ENCODE results near the gene FOSL1. TPM values are rescaled to one million over a fixed set of nuclear protein-coding genes. Genes with fewer than 3 reads are reported as not detected.

Gene FOSL1
- total RNA-seq, 1 experiment from 2014 or later, result 33.7 TPM

DNA sequence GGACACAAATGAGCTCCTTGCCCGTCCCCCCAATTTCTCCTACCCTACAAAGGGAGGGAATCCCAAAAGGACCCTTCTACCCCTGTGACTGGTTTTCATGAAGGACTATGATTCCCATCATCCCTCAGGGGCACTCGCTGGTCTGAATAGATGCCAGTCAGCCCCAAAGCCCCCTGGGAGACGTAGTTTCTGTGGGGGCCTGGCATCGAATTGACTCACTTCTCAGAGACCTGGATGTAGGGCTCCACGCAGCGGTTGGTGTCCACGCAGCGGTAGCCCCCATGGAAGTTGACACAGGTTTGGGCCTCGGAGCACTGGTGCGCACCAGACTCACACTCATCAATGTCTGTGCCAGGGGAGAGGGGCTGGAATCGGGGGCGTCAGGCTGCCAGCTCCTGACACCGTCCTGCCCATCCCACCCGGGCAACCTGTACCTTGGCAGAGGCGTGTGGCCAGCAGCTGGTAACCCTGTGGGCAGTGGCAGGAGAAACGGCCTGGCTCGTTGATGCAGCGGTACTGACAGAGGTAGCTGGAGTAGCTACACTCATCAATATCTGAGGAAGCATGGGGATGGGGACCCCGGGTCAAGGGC lies 32.0 kb downstream of the FOSL1 start:
- Mint-ChIP-seq H3K27ac (no peak overlapping the region), H3K27me3 (ENCODE audit: low read depth) (peaks cover 7% of the 10 kb centered on the region), H3K4me1 (peaks cover 14 to 18% of the 10 kb centered on the region in 2 experiments), H3K4me3 (peak overlapping the region; percentile 77 to 90), H3K9me3 (no peaks in the 10 kb centered on the region; a peak in 1 of 5 replicates), H3K36me3 (ENCODE audit: insufficient read depth in 1 of 3, low read depth in 3 of 3) (peaks cover 12 to 26% (median 26%) of the 10 kb centered on the region in 3 experiments; a peak in 6 of 7 replicates)
- Histone ChIP-seq H4K91ac (ENCODE audit: insufficient read length, low read depth, low read length) (no peak overlapping the region), H3K27me3 (ENCODE audit: insufficient read depth, low read length) (peaks cover 3% of the 10 kb centered on the region; the same call in 1 of the 2 replicates), H3K18ac (ENCODE audit: insufficient read length, low read depth, low read length) (no peak overlapping the region), H3T11ph (ENCODE audit: low read length) (no peak overlapping the region), H2BK12ac (ENCODE audit: insufficient read length, low read depth, low read length) (no peak overlapping the region), H4K8ac (replicated peaks; ENCODE audit: insufficient read length, low read depth, low read length) (no peak overlapping the region), H3K79me1 (ENCODE audit: insufficient read depth, low read depth, low read length, poor library complexity, severe bottlenecking) (no peaks in the 10 kb centered on the region), H4K5ac (ENCODE audit: insufficient read length, low read depth, low read length) (no peak overlapping the region), H2BK15ac (ENCODE audit: low read depth, low read length) (no peak overlapping the region), H3K4ac (ENCODE audit: low read depth, low read length) (no peak overlapping the region), H2BK5ac (ENCODE audit: insufficient read length, low read length) (no peak overlapping the region), H2BK20ac (ENCODE audit: low read depth, low read length, poor library complexity, severe bottlenecking) (no peak overlapping the region), H3K27ac (ENCODE audit: insufficient read length, low read depth, low read length) (no peak overlapping the region), H3K23ac (ENCODE audit: insufficient read length, low read depth, low read length) (no peak overlapping the region), H2AFZ (ENCODE audit: low read length) (no peak overlapping the region), H3K23me2 (ENCODE audit: insufficient read length, low read depth, low read length, poor library complexity, severe bottlenecking) (peaks cover 4% of the 10 kb centered on the region), H4K20me1 (ENCODE audit: control insufficient read depth, insufficient read depth, insufficient read length) (no peaks in the 10 kb centered on the region), H3K4me1 (ENCODE audit: insufficient read depth, low read length) (no peaks in the 10 kb centered on the region), H3K9ac (ENCODE audit: extremely low read depth, insufficient read length, low read length) (no peak overlapping the region), H3K14ac (ENCODE audit: insufficient read depth, low read length) (no peak overlapping the region), H2BK120ac (ENCODE audit: low read depth, low read length, poor library complexity, severe bottlenecking) (no peak overlapping the region), H3K79me2 (ENCODE audit: insufficient read depth, low read length) (no peaks in the 10 kb centered on the region), H3K9me3 (ENCODE audit: control insufficient read depth, low read depth, low read length) (no peaks in the 10 kb centered on the region), H2AK5ac (ENCODE audit: insufficient read length, low read length) (no peak overlapping the region), H3K4me2 (ENCODE audit: insufficient read depth, insufficient read length, low read length) (peak overlapping the region; percentile 67), H3K56ac (ENCODE audit: insufficient read length, low read depth, low read length) (no peak overlapping the region)
- DNase-seq, result peak; percentile 75
- no CpG with 5 or more reads among the region's 19 CpGs for WGBS (ENCODE audit: extremely low coverage, insufficient read length, low lambda C conversion rate)
- TF ChIP-seq, protein P1, sequence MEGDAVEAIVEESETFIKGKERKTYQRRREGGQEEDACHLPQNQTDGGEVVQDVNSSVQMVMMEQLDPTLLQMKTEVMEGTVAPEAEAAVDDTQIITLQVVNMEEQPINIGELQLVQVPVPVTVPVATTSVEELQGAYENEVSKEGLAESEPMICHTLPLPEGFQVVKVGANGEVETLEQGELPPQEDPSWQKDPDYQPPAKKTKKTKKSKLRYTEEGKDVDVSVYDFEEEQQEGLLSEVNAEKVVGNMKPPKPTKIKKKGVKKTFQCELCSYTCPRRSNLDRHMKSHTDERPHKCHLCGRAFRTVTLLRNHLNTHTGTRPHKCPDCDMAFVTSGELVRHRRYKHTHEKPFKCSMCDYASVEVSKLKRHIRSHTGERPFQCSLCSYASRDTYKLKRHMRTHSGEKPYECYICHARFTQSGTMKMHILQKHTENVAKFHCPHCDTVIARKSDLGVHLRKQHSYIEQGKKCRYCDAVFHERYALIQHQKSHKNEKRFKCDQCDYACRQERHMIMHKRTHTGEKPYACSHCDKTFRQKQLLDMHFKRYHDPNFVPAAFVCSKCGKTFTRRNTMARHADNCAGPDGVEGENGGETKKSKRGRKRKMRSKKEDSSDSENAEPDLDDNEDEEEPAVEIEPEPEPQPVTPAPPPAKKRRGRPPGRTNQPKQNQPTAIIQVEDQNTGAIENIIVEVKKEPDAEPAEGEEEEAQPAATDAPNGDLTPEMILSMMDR (conservative IDR thresholded peaks at IDR 0.05), result no peak

Measured in H9 (cell line).